Epithelial cell of proximal tubule (primary cell): ENCODE data around the gene RANBP1. TPM values are rescaled to one million over a fixed set of nuclear protein-coding genes. Genes with fewer than 3 reads are reported as not detected.

Source experiments
- DNase-seq: peaks from one replicate; pipeline ENCODE4 v3.0.0-alpha.2; 2011; ENCODE audit warnings: low read depth
- H3K4me3 ChIP-seq: 2 replicates; pipeline ENCODE4 v1.5.1; 2011; ENCODE audit warnings: low read depth, mild to moderate bottlenecking, low read length
- CTCF ChIP-seq: conservative IDR thresholded peaks from 2 replicates; pipeline ENCODE4 v1.5.1; 2012; ENCODE audit warnings: low read depth, mild to moderate bottlenecking, low read length
- total RNA-seq: library from RNA; depleted of rRNA; stranded (reverse); fragments of >200 nt; gene quantifications from 2 replicates; pipeline ENCODE4 v1.2.3, GENCODE V29; 2015

RANBP1 gene
- total RNA-seq, 1 donor from 2014 or later = 1,034 TPM

- TF ChIP-seq CTCF = no peak
- no peak for DNase-seq
- H3K4me3 ChIP-seq = no peak overlapping the region
Measured at GRCh38 chr22:20095521-20095920, 20.4 kb upstream of the RANBP1 start.

GRCh38 chr22:20096574-20097420 is 19.1 kb upstream of the RANBP1 start:
- no peak overlapping the region for H3K4me3 ChIP-seq
- no peak for DNase-seq
- TF ChIP-seq CTCF = no peak

- no peak for TF ChIP-seq CTCF
- no peak overlapping the region for H3K4me3 ChIP-seq
- no peak for DNase-seq
Measured at GRCh38 chr22:20099099-20099711, 16.7 kb upstream of the RANBP1 start.

- no peak overlapping the region for H3K4me3 ChIP-seq
- no peak for DNase-seq
- TF ChIP-seq CTCF = no peak
Measured at GRCh38 chr22:20101638-20102037, 14.3 kb upstream of the RANBP1 start.

- peak; percentile 28 for TF ChIP-seq CTCF
- DNase-seq = no peak
Measured at GRCh38 chr22:20102203-20102780, 13.6 kb upstream of the RANBP1 start.

GRCh38 chr22:20105456-20106204 is 10.3 kb upstream of the RANBP1 start:
- no peak for TF ChIP-seq CTCF
- no peak overlapping the region for H3K4me3 ChIP-seq
- no peak for DNase-seq

More at GRCh38 chr22:20102203-20102780, 13.6 kb upstream of the RANBP1 start:
- H3K4me3 ChIP-seq = no peak overlapping the region
